Calu3 (cell line): ENCODE measurements around the gene RD3L. TPM values are rescaled to one million over a fixed set of nuclear protein-coding genes. Genes with fewer than 3 reads are reported as not detected.

Experiments used
- BruUV-seq: library from RNA; stranded (reverse); fragments of 400-500 nt; replicated peaks from 2 replicates; lab custom pipeline; 2021; lab: Mats Ljungman, UMichigan
- CTCF ChIA-PET: fragments of 300-600 bp; sonication (Branson Sonifier 250); formaldehyde crosslinking; loops from one replicate; lab custom pipeline; 2022; ENCODE audit warnings: antibody characterized with exemption; lab: Charles Lee
- DNase-seq: peaks from one replicate; pipeline ENCODE4 v3.0.0; 2022
- H3K27ac Mint-ChIP-seq: one replicate; pipeline ENCODE4 v1.8.0; 2022; ENCODE audit warnings: mixed read lengths; ENCODE audit not compliant: unreplicated experiment
- H3K27me3 Mint-ChIP-seq: one replicate; pipeline ENCODE4 v1.8.0; 2022; ENCODE audit warnings: mixed read lengths; ENCODE audit not compliant: unreplicated experiment
- H3K36me3 Mint-ChIP-seq: one replicate; pipeline ENCODE4 v1.8.0; 2022; ENCODE audit warnings: mild to moderate bottlenecking, moderate library complexity, mixed read lengths; ENCODE audit not compliant: insufficient read depth, unreplicated experiment
- H3K4me1 Mint-ChIP-seq: one replicate; pipeline ENCODE4 v1.8.0; 2022; ENCODE audit warnings: mild to moderate bottlenecking, low read depth, mixed read lengths; ENCODE audit not compliant: unreplicated experiment
- H3K4me3 Mint-ChIP-seq: one replicate; pipeline ENCODE4 v1.8.0; 2022; ENCODE audit warnings: mild to moderate bottlenecking, low read depth, moderate library complexity, mixed read lengths; ENCODE audit not compliant: unreplicated experiment
- H3K9me3 Mint-ChIP-seq: one replicate; pipeline ENCODE4 v1.8.0; 2022; ENCODE audit warnings: low read depth, mixed read lengths; ENCODE audit not compliant: unreplicated experiment
- intact Hi-C: fragments of 100-400 bp; cut with micrococcal nuclease; formaldehyde crosslinking; loops from one replicate; pipeline ENCODE4 v1.10.0; 2022; ENCODE audit not compliant: unreplicated experiment
- total RNA-seq: library from RNA; stranded (reverse); gene quantifications from 2 replicates; pipeline ENCODE4 v1.2.3, GENCODE V29; 2022
- TF ChIP-seq, protein P1 (sequence below): fragments of 200-600 bp; IDR thresholded peaks from one replicate; pipeline ENCODE4 v1.8.0; 2022; ENCODE audit warnings: antibody characterized with exemption; ENCODE audit not compliant: unreplicated experiment

The RD3L gene
- total RNA-seq, 1 experiment from 2014 or later, result not detected

DNA sequence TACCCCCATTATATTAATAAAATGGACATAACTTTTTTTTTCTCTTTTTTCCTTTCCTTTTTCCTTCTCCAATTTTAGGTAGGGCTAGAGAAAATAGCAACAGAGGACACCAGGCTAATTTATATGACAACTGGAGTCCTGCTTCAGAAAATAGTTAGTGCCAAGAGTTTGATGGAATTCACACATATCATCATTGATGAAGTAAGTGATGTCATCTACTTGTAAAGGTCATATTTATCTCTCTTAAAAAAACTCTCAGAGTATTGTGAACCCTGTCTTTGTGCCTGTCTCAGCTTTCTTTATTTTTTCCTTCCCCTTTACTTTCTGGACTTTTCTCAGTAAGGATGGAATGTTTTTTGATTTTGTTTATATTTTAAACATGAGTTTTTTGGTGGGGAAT lies 24.3 kb upstream of the RD3L start:
- DNase-seq, result no peak
- Mint-ChIP-seq H3K27me3 (peaks cover 6% of the 10 kb centered on the region), H3K4me1 (no peaks in the 10 kb centered on the region), H3K4me3 (no peak overlapping the region), H3K9me3 (no peaks in the 10 kb centered on the region), H3K27ac (no peak overlapping the region), H3K36me3 (no peaks in the 10 kb centered on the region)
- intact Hi-C loops, result no loop called here
- BruUV-seq, result no TSS peak
- CTCF ChIA-PET, result no interaction called here
- TF ChIP-seq, protein P1, sequence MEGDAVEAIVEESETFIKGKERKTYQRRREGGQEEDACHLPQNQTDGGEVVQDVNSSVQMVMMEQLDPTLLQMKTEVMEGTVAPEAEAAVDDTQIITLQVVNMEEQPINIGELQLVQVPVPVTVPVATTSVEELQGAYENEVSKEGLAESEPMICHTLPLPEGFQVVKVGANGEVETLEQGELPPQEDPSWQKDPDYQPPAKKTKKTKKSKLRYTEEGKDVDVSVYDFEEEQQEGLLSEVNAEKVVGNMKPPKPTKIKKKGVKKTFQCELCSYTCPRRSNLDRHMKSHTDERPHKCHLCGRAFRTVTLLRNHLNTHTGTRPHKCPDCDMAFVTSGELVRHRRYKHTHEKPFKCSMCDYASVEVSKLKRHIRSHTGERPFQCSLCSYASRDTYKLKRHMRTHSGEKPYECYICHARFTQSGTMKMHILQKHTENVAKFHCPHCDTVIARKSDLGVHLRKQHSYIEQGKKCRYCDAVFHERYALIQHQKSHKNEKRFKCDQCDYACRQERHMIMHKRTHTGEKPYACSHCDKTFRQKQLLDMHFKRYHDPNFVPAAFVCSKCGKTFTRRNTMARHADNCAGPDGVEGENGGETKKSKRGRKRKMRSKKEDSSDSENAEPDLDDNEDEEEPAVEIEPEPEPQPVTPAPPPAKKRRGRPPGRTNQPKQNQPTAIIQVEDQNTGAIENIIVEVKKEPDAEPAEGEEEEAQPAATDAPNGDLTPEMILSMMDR, result no peak

DNA sequence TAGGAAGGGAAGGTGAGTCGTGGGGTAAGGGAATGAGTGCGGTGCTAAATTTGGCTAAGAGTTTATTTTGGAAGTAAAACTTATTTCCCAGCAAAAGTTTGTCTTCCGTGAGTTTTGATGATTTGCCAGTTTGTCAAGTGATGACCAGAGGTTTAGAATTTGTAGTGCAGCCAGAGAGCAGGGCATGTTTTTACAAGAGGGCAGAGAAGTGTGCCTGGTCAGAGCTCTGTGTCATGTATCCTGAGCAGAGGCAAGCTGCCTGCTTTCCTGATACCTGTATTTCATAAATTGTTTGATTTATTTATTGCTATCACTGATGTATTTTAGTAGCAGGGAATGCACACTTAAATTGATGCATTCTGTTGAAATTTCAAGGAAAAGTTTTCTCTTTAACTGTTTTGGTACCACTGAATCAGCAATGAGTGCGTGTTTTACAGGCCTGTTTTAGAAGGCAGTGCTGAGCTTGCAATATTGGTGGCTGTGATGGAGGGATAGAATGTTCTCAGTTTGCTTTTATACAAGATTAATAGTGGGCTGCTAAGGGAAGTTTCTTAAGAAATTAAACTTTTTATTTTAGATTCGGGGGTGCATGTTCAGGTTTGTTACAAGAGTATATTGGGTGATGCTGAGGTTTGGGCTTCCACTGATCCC lies 19.7 kb upstream of the RD3L start:
- Mint-ChIP-seq H3K36me3 (no peaks in the 10 kb centered on the region), H3K4me3 (no peak overlapping the region), H3K9me3 (no peaks in the 10 kb centered on the region), H3K27me3 (peaks cover 15% of the 10 kb centered on the region), H3K4me1 (no peaks in the 10 kb centered on the region), H3K27ac (no peak overlapping the region)
- TF ChIP-seq, protein P1, result no peak
- DNase-seq, result no peak
- BruUV-seq, result no TSS peak
- intact Hi-C loops, result no loop called here
- CTCF ChIA-PET, result no interaction called here

DNA sequence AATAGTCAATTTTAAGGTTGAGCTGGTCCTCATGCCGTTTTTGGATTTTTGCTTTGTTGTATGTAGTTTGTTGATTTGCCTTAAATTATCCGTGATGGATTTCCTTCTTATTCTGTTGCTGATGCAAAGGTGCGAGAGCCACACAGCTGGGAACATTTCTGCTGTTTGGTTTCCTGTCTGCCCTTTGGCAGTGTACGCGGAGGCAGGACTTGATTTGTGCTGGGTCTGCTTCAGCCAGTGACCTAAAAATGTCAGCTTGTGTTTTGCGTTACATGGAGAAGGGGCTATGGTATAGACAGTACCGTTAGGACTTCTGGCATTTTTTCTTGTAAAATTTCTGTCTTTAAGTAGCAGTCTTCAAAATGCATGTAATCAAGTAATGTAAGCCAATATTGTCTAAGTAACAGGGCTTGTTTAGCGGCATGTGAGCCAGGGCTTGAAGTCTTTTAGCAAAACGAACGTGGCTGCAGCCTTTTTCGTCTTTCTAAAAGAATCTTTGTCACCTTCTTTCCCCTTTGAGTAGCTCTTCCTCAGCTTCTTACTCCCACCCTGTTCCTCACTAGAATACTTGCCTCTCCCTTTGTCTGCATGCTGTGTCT lies 18.2 kb upstream of the RD3L start:
- H3K27me3 Mint-ChIP-seq, result peaks cover 15% of the 10 kb centered on the region
- DNase-seq, result no peak
- no peak overlapping the region for H3K4me3 Mint-ChIP-seq
- H3K36me3 Mint-ChIP-seq, result no peaks in the 10 kb centered on the region
- CTCF ChIA-PET, result interaction anchor here (0.7 kb wide), 1 partner anchor 34 kb away, joined by 3 read pairs; no protein-coding TSS in a partner anchor
- H3K9me3 Mint-ChIP-seq, result no peaks in the 10 kb centered on the region
- H3K27ac Mint-ChIP-seq, result no peak overlapping the region
- TF ChIP-seq, protein P1, result no peak
- no TSS peak for BruUV-seq
- H3K4me1 Mint-ChIP-seq, result no peaks in the 10 kb centered on the region
- intact Hi-C loops, result no loop called here

DNA sequence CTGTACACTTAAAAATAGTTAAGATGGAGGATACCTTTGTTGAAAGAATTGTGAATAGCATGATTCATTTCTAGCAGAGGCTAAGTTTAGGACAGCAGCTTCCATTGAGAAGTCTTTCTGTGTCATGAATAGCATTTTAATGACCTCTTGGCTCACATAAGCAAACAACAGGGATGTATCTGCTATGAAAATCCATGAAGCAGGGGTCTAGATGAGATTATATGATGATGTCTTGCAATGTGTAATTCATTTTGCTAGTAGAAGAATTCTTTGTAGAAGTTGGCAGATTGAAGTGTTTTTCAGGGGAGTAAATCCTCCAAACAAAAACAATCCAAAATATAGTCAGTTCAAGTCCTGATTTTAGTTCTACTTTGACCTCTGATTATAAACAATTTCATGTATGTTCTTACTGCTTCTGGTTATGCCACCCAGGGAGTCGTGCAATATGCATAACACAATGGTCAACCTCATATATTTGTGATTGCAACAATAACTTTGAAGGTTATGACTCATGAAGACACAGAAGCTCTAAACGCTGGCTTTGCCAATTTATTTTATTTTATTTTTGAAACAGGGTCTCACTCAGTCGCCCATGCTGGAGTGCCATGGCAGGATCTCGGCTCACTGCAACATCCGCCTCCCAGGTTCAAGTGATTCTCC lies 6.9 kb upstream of the RD3L start:
- TF ChIP-seq, protein P1, result no peak
- Mint-ChIP-seq H3K36me3 (no peaks in the 10 kb centered on the region), H3K27ac (no peak overlapping the region), H3K4me1 (no peaks in the 10 kb centered on the region), H3K4me3 (no peak overlapping the region), H3K9me3 (peaks cover 1% of the 10 kb centered on the region), H3K27me3 (peaks cover 25% of the 10 kb centered on the region)
- CTCF ChIA-PET, result interaction anchor here (0.6 kb wide), 1 partner anchor 71 kb away, joined by 5 read pairs; no protein-coding TSS in a partner anchor
- intact Hi-C loops, result no loop called here
- no peak for DNase-seq
- BruUV-seq, result no TSS peak
